ENCODE data around the gene TCF7.

Gene TCF7

DNA sequence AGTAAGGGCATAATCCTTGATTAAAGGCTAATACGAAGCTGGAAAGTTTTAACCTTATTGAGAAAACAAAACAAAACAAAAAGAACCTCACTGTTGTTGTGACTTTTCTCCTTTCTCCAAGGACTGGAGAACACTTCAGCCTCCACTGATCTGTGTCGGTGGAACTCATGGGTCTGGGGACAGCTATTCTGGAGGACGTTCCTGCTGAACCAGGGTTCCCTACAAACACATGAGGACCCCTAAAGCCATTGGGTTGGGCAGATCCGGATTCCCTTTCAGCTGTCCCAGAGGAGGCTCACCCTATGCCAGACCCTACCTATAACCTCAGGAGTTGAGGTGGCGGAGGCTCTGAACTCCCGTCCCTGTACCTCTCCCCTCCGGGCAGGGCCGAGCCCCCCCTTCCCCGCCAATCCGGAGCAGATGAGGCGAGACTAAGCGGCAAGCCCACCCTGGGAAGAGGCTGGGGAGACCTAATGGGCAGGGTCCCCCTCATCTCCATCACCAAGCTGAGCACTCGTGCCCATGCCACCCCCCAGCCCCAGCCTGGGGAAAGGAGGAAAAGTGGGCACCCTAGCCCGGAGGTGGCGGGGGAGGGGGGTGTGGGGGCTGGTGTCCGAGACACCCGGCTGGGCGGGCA, 1.6 kb upstream of the TCF7 start:
- no peak for DNase-seq (ENCODE audit: low read depth in 4 of 4, low spot score in 1 of 4)

DNA sequence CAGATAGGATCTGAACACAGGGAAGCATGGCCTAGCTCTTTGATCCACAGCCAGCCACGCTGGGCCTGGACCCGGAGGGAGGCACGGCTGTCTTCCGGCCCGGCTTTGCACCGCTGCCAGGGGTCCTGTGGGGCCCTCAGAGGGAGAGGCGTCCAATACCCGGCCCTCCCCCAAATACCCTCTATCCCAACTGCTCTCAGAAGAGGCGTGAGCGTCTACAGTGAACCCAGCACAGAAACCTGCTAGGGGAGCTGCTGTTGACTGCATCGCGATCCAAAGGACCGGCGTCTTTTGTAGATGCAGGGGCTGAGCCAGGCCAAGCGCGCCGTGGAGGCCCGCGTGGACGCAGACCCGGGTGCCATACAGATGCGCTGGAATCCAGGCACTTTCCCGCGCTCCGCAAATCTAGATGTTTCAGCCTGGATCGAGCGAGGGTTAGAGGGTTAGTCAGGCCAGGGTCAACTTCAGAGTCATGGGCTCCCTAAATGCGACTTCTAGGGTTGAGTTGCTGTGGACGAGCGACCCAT, 1.1 kb upstream of the TCF7 start:
- DNase-seq (ENCODE audit: low read depth in 4 of 4, low spot score in 1 of 4), result no peak

DNA sequence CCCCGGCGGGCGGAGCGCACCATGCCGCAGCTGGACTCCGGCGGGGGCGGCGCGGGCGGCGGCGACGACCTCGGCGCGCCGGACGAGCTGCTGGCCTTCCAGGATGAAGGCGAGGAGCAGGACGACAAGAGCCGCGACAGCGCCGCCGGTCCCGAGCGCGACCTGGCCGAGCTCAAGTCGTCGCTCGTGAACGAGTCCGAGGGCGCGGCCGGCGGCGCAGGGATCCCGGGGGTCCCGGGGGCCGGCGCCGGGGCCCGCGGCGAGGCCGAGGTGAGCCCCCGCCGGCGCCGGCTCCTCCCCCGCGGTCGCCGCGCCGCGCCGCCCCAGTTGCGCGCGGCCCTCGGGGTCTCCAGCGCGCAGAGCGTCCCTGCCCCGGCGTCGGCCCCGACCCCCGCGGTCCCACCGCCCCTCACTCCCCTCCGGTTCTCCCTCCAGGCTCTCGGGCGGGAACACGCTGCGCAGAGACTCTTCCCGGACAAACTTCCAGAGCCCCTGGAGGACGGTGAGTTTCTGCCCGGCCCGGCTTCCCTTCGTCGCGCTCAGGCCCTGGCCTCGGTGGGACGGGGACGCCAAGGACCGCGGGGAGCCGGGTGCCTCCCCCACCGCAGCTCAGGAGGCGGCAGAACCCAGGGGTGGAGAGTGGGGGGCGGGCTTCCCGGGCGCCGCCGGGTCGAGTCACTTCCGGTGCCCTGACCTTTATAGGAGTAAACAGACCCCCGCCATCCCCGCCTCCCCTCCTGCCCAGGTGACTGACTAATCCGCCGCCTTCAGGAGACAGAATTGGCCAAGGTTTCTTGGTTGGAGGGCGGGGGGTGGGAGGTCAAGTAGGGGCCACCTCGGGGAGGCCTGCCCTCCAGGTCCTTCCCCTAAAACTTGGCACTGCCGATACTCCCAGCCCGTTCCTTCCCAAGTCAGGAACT, 665 bp downstream of the TCF7 start:
- DNase-seq (ENCODE audit: low read depth in 4 of 4, low spot score in 1 of 4), result peak in 2 of 4 experiments; percentile 55 to 77

DNA sequence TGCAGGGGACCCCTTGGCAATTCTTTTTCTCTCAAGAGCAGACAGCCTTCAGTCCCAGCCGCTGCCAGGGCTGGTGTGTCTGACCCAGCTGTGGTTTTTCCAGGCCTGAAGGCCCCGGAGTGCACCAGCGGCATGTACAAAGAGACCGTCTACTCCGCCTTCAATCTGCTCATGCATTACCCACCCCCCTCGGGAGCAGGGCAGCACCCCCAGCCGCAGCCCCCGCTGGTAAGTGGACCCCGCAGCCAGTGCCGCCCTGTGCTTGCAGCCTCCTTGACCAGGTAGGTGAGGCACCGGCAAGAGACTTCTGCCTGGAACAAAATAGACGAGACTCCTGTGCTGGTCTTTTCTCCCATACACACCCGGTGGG, 1.3 kb downstream of the TCF7 start:
- no peak for DNase-seq (ENCODE audit: low read depth in 4 of 4, low spot score in 1 of 4)

DNA sequence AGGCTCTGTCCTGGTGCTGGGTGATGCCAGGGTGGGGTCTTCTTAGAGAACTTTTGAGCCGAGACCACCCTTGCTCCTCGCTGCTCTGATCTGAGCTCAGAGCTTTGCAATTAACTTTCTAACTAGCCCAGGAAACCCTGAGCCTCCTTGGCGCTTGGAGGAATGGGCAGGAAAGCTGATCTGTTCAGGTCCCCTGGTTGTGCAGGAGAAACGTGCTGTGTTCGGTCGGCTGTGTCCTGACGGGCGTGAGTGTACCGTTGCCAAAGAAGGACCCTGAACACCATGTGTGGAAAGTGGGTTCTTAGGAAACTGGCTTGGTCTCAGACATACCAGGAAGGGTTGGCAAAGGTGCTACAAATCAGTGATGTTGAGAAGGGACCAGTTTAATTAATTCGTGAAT, 1.8 kb downstream of the TCF7 start:
- no peak for DNase-seq (ENCODE audit: low read depth in 4 of 4, low spot score in 1 of 4)

DNA sequence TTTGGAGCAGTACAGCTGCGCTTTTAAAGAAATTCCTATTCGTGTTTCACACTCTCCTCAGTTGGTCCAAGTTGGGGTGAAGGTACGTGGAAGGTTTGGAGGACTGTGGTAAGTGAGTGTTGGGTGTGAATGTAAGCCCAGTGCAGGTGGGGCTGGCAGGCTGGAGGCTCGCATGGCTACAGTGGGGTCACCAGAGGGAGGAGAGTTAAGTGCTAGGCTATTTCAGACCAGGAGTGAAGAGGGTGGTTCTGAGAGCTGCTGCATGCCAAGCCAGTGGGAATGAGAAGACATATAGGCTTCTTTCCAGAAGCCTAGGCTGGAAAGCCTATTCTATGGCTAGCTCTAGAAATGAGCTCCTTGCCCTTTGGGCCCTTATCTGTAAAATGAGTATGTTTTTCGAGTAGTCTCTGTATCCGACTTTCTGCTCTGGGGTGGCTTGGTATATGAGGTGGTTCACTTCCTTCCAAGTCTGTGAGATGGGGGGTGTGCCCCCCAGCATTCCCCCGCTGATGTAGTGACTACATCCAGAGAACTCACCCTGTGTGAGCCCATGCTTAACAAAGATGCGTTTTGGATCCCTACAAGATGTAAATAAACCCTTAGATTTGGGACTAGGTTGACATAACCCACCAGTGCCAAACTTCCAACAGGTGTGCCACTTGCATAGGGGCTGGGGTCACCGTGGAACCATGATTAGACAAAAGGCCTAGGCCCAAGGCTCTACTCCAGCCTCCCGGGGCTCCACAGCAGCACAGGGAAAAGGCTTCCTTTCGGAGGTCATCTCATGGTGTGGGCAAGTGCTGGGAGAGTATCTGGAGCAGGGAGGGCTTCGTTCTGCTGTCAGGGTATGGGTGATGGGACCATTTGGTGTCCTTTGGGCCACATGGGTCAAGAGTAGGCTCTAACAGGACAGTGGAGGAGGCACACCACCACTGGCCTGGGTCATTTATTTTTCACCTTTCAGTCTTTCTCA, 2.6 kb downstream of the TCF7 start:
- no peak for DNase-seq (ENCODE audit: low read depth in 4 of 4, low spot score in 1 of 4)

DNA sequence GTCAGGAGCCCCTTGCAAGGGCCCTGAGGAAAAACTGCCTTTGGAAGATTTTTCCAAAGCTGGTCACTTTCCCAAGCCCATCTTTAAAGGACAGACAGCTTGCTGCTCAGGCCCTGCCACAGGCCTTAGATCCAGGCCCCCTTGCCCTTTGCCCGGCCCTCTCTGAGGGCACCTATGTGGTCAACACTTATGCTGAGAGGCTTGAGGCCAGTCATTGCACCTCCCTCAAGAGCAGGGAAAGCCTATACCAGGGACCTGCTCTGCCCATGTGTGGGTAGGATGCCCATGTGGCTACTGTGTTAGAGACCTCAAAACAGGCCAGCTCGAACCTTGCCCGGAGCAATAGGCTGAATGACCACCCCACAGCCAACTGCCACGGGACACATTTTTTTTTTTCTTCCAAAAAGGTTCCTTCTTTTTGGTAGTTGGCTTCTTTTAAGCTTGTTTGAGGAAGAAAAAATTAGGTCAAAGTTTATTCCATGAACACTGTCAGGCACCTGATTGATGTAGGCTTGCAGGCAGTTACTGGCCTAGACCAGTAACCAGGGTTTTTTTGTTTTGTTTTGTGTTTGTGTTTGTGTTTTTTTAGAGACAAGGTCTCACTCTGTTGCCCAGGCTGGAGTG, 3.8 kb downstream of the TCF7 start:
- DNase-seq (ENCODE audit: low read depth in 4 of 4, low spot score in 1 of 4), result no peak

DNA sequence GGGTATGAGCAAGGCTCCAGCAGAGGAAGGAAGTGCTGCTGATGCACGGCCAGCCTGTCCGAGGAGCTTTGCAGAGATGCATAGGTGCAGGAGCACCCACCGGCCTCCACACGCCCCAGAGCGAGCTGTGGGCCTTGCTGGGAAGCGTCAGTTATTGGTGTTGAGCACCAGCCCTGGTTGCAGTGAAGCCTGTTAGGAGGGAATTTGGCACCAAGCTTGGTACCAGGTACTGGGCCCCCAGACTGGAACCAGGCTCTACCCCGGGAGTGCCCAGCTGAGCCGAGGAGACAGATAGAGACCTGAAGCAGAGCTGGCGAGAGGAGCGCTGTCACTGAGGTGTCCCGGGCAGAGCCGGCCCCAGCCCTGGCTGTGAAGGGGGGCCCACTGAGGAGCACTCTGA, 5.2 kb downstream of the TCF7 start:
- DNase-seq (ENCODE audit: low read depth in 4 of 4, low spot score in 1 of 4), result no peak

DNA sequence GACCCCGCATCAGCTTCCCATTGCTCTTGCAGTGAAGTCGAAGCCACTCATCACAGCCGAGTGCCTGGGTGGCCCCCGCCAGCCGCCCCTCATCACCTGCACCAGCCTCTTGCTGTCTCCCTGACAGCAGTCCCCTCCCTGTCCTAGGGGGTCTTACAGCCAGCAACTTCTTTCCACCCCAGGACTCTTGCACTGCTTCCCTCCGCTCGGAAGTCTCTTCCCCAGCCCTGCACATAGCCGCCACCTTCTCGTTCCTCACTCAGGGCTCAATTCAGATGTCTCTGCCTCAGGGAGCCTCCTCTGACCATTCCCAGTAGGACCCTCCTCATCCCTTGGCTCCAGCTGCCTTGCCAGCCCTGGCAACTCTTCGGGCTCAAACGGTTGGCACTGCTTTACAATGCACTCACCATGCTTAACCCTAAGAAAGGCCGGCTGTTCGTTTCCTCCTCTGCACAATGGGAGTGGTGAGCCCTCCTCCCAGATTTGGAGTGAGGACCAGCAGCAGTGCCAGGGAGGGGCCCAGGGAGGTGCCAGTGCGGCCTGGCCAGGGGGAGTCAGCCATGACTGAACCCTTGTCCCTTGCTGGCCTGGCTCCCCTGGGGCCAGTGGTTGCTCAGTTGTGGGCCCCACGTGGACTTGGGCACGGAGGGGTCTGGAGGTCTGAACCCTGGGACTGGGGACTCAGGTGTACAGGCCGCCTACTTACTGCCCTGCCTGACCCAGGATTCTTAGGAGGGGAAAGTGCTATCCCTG, 6.1 kb downstream of the TCF7 start:
- DNase-seq (ENCODE audit: low read depth in 4 of 4, low spot score in 1 of 4), result no peak

DNA sequence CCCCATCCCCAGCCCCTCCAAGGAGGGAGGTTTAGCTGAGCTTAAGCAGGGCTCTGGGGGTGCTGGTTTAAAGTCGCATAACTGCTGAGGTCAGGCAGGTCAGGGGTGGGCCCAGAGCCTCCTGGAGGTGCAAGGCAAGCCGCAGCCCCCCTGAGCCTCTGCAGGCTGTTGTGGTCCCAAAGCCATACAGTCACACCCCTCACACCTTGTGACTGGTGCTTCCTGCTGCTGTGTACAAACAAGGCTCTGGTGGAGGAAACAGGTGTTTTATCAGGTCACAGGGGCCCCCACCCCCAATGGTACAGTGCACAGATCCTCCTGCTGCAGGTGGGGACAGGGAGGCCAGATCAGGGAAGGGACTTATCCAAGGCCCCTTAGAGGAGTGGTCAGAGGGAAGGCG, 8.0 kb downstream of the TCF7 start:
- no peak for DNase-seq (ENCODE audit: low read depth in 4 of 4, low spot score in 1 of 4)

DNA sequence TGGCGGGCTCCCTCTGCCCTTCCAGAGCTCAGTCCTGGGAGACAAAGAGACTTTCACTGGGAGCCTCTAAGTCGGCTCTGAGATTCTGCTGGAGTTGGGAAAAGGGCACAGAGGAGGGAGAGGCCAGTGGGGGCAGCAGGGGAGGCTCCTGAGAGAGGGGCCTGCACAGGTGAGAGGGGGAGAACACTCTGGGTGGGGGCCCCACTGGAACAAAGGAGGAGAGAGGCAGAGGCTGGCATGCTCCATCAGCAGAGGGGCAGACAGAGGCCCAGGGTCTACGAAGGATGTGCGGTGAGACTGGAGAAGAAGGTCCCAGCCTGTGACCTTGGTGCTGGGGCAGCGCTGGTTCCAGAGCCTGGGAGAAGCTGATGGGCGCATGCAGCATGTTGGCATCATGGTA, 8.9 kb downstream of the TCF7 start:
- DNase-seq (ENCODE audit: low read depth in 4 of 4, low spot score in 1 of 4), result no peak

DNA sequence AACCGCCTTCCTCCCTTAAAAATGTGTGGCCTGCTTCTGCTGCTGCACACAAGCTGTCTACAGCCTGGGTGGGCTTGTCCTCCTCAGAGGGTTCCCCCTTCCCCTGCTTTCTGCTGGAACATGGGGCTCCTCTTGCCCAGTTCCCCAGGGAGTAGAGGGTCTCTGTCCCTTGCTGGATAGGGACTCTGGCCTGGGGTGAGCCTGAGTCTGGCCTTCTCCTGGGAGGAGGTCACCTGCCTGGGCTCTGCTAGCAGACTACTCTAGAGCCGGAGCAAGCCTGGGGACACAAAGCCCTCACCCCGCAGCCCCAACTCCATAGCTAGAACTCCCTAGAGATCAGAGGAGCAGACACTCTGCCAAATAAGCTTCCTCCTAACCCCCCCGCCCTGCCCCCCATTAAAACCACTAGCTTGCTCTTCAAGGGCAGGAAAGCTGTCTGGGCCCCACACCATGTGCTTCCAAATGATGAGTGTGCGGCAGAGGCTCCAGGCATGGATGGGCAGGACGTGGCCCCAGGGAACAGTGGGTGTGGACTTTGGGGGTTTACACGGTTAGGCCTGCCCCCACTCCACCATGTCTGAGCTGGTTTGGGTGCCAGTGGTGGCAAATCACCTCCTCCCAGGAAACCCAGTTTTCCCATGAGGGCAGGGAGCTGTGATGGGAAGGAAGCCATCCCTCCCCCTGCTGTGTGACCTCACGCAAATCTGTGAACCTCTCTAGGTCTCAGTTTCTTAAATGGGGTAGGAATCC, 10.0 kb downstream of the TCF7 start:
- DNase-seq (ENCODE audit: low read depth in 4 of 4, low spot score in 1 of 4), result no peak

DNA sequence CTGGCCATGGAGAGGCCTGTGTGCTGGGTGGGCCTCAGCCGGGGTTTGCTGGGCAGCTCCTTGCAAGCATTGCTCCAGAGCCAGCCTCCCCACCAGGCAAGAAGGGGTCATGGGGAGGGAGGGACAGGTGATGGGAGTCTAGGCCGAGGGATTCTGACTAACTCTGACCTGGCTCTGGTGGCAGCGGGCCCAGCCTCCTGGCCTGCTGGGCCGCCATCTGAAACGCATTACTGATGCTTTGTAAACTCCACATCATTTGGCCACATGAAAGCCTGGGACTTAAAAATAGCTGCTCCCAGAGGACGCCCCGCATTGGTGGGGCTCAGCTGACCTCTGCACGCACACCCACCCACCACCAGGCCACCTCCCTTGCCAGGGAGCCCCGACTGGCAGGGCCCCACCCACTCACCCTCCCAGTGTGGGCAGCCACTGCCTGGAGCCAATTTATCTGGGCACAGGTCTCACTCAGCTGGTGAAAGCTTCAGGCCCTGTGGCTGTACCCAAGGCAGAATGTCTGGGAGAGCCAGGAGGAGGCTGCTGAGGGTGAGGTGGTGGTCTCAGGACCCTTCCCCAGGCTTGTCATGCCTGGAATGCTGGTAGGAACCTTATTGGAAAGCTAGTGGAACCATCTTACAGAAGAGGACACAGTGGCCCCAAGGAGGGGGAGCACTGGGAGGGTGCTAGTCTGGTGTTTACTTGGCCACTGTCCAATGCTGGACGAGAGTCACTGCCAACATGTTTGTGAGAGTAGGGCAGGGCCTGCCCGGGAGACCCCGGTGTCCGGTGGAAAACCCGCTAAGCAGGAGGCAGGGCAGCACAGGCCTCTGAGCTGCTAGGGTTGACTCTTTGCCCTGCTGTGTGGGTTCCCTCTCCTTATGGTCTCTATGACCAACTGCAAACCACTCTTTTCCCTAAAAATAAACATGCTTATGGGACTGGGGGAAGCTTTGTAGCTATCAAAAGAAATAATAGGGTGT, 10.8 kb downstream of the TCF7 start:
- no peak for DNase-seq (ENCODE audit: low read depth in 4 of 4, low spot score in 1 of 4)

DNA sequence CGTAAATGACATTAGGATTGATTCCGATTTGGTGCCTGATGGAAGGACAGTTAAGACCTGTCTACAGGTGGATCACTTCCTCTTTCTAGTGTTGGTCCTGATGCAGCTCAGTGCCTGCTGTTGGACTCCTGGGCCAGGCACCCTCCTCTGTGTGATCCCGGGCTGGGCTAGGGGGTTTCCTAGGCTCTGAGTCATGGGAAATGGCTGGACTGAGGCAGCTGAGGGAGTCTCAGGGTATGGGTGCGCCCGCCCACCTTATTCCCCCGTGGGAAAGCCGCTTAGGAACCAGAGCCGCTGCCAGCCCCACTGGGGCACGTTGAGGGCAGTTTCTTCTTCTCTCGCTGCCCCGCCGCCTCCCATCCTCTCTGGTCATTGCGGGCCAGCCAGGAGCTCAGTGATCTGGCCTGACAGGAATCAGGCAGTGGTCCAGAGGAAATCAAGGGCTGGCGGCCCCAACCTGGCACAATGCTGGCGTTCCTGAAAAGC, 12.9 kb downstream of the TCF7 start:
- no peak for DNase-seq (ENCODE audit: low read depth in 4 of 4, low spot score in 1 of 4)

DNA sequence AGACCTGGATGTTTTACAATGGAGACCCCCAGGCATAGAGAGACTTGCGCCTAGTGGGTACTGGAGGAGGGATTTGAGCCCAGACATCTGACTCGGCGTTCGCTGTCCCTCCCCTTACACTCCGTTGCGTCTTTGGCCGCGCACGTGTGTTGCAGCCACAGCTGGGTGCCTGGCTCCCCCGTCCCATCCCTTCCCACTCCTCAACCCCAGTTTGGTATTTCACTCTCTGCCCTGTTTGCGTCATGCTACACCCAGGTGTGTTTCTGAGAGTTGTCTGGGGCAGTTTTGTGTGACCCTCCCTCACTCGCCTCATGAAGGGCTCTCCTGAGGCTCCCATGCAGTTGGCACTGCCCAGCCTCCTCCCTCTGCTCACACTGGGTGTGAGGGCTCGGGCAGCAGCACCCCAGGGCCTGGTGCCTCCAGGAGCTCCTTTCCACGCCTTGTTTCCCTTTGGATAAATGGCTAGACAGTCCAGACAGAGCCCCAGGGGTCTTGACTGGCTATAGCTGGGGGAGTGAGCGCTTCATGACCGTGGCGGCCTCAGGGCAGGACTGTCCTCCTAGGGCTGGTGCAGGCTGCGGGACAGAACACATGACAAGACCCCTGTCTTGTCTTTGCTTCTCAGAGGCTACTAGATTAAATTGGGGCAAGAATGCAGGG, 13.6 kb downstream of the TCF7 start:
- DNase-seq (ENCODE audit: low read depth in 4 of 4, low spot score in 1 of 4), result no peak

DNA sequence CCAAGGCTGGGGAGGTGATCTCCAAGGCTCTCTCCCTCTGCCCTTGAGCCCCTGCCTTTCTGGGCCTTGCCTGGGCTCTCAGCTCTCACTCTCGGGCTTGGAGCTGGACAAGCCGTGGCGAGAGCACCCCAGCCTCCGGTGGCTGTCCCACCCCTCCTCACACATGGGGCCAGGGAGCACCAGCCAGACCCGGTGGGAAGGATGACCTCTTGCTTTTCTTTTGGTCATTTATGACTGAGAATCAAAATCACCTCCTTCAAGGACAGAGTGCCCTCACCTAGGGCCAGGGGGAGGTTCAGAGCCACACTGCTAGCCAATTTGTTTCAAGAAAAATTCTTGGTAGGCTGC, 14.1 kb downstream of the TCF7 start:
- no peak for DNase-seq (ENCODE audit: low read depth in 4 of 4, low spot score in 1 of 4)

DNA sequence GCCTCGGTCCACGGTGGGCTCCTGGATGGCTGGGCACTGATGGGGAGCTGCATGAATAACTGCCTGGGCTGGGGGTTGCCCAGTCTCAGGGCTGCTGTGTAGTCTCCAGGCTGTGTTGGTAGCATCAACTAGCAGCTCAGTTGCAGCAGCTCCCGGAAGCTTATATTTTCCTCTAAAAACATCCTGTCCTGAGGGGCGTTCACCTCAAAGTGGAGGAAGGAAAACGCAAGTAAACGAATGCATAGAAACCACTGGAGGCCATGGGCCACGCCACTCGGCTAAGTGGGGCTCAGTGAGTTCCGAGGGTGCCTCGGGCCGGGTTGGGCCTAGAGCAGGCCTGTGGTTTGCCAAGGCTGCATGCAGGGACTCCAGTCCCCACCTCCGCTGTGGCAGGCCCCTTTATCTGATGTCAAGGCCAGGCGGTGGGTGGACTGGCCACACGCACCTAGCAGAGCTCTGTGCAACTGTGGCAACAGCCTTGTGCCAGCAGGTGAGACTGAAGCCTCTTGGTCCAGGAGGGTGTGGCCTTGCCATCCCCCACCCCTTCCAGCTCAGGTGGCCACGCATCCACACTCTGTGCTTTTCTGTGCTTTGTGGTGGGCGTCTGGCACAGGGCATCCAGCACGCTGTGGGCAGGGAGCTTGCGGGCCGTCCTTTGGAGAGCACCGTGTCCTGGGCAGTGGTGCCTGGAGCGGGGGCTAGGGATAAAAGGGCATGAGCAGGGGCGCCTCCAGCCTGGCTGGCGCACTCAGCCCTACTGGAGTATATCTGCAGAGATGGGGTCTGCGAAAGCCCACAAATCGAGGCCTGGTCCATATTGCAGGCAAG, 15.1 kb downstream of the TCF7 start:
- DNase-seq (ENCODE audit: low read depth in 4 of 4, low spot score in 1 of 4), result no peak
